ENCODE results near the gene CRHR1. TPM values are rescaled to one million over a fixed set of nuclear protein-coding genes. Genes with fewer than 3 reads are reported as not detected.

The CRHR1 gene
- total and polyA plus RNA-seq, 2 of the 4 experiments (the other 2 are of a cell fraction), result not detected

GRCh38 chr17:45847747-45848146, 63.6 kb downstream of the CRHR1 start:
- no peak overlapping the region for H3K14ac ChIP-seq (replicated peaks; ENCODE audit: low read depth, low read length)
- no peaks in the 10 kb centered on the region for H4K20me1 ChIP-seq (ENCODE audit: insufficient read depth, low read length)
- no peak overlapping the region for H2BK15ac ChIP-seq (ENCODE audit: low read depth, low read length)
- no peak overlapping the region for H2BK5ac ChIP-seq (ENCODE audit: low read depth, low read length, poor library complexity, severe bottlenecking)
- no peak for TF ChIP-seq RCOR1 (IDR thresholded peaks at IDR 0.05; ENCODE audit: insufficient replicate concordance, low read length)
- TF ChIP-seq MAZ (IDR thresholded peaks at IDR 0.05; ENCODE audit: borderline replicate concordance, low read depth, low read length), result no peak
- TF ChIP-seq FOS (IDR thresholded peaks at IDR 0.05; ENCODE audit: low read depth, low read length), result no peak
- TF ChIP-seq BHLHE40 (IDR thresholded peaks at IDR 0.05; ENCODE audit: low read depth, low read length), result no peak
- no peak for TF ChIP-seq MAFK (IDR thresholded peaks at IDR 0.05; ENCODE audit: low read depth, low read length)
- H3K9me1 ChIP-seq (ENCODE audit: insufficient read depth, low read length), result no peaks in the 10 kb centered on the region
- H4K91ac ChIP-seq (ENCODE audit: insufficient read depth, low read depth, low read length), result no peak overlapping the region
- no peak overlapping the region for H2BK120ac ChIP-seq (ENCODE audit: low read depth, low read length)
- no peak for DNase-seq
- H4K5ac ChIP-seq (ENCODE audit: low read depth, low read length), result no peak overlapping the region
- peaks cover 11% of the 10 kb centered on the region for H3K27me3 ChIP-seq (ENCODE audit: control insufficient read depth, insufficient read depth, low read length)
- no peak overlapping the region for H3K23ac ChIP-seq (ENCODE audit: low read depth, low read length)
- H2AK5ac ChIP-seq (ENCODE audit: low read depth, low read length), result no peak overlapping the region
- dilution Hi-C loops (cut with HindIII; ENCODE audit: low sequenced_read_pairs, unreplicated experiment), result no loop called here
- no peak overlapping the region for H3K27ac ChIP-seq (ENCODE audit: insufficient read depth, low read length)
- no peak for ATAC-seq (ENCODE audit: low read depth)
- in situ Hi-C loops (cut with MboI; ENCODE audit: low sequenced_read_pairs), result loop anchor here (25.0 kb wide), 1 partner anchor 435 kb away; no protein-coding TSS in a partner anchor
- H3K79me1 ChIP-seq (ENCODE audit: low read depth in 1 of 2, low read length in 2 of 2), result no peaks in the 10 kb centered on the region
- no peak overlapping the region for H3K4me3 ChIP-seq (ENCODE audit: insufficient read depth, low read depth, low read length)
- H3K18ac ChIP-seq (ENCODE audit: low read depth, low read length), result no peak overlapping the region
- CTCF ChIA-PET, result no interaction called here
- no peaks in the 10 kb centered on the region for H3K9me3 ChIP-seq (ENCODE audit: control insufficient read depth, insufficient read depth, low read length)
- no peak overlapping the region for H2AFZ ChIP-seq (replicated peaks; ENCODE audit: low read length, poor library complexity)
- H3K4ac ChIP-seq (ENCODE audit: low read depth, low read length), result no peak overlapping the region
- H3K4me2 ChIP-seq (ENCODE audit: low read depth, low read length), result no peak overlapping the region
- H3K9ac ChIP-seq (ENCODE audit: low read depth, low read length), result no peak overlapping the region
- no peaks in the 10 kb centered on the region for H3K4me1 ChIP-seq (ENCODE audit: control insufficient read depth, insufficient read depth, low read length)
- no CpG with 5 or more reads among the region's 5 CpGs for WGBS, 2 experiments (ENCODE audit: extremely low coverage in 2 of 2, insufficient read length in 1 of 2)
- POLR2A ChIA-PET (ENCODE audit: unreplicated experiment), result no interaction called here
- no peak overlapping the region for H3K56ac ChIP-seq (ENCODE audit: extremely low read depth, insufficient read depth, low read length)
- no peak overlapping the region for H2BK20ac ChIP-seq (ENCODE audit: low read depth, low read length)
- no peak overlapping the region for H2AK9ac ChIP-seq (replicated peaks; ENCODE audit: low read depth, low read length, poor library complexity)
- H3K36me3 ChIP-seq (ENCODE audit: control insufficient read depth, insufficient read depth, low read length), result no peaks in the 10 kb centered on the region
- intact Hi-C loops (cut with micrococcal nuclease), result no loop called here
- BruUV-seq (replicated peaks), result no TSS peak
- no peak overlapping the region for H4K8ac ChIP-seq (ENCODE audit: low read depth in 2 of 2, low read length in 2 of 2)
